Endometrial microvascular endothelial cells (primary cell): ENCODE measurements around the gene MRPL22. TPM values are rescaled to one million over a fixed set of nuclear protein-coding genes. Genes with fewer than 3 reads are reported as not detected.

Experiments used
- total RNA-seq: library from RNA; depleted of rRNA; stranded (reverse); fragments of >200 nt; gene quantifications from one replicate; pipeline ENCODE4 v1.2.3, GENCODE V29; 2015; ENCODE audit errors: inconsistent ontology term

The MRPL22 gene
- total RNA-seq, 1 donor from 2014 or later = 65.5 TPM

Other genes starting within 250 kb of the MRPL22 start
- 106 TPM for gene LARP1, start 185.7 kb upstream of the MRPL22 start, total RNA-seq
- gene FAXDC2, start 90.5 kb upstream of the MRPL22 start, total RNA-seq = 3.3 TPM
- 90.4 TPM for gene CNOT8, start 82.4 kb upstream of the MRPL22 start, total RNA-seq
- gene GEMIN5, start 2.9 kb upstream of the MRPL22 start, total RNA-seq = 40.1 TPM
- 0.37 TPM for gene KIF4B, start 72.7 kb downstream of the MRPL22 start, total RNA-seq